ENCODE data around the gene ALDH1B1.

The ALDH1B1 gene

DNA sequence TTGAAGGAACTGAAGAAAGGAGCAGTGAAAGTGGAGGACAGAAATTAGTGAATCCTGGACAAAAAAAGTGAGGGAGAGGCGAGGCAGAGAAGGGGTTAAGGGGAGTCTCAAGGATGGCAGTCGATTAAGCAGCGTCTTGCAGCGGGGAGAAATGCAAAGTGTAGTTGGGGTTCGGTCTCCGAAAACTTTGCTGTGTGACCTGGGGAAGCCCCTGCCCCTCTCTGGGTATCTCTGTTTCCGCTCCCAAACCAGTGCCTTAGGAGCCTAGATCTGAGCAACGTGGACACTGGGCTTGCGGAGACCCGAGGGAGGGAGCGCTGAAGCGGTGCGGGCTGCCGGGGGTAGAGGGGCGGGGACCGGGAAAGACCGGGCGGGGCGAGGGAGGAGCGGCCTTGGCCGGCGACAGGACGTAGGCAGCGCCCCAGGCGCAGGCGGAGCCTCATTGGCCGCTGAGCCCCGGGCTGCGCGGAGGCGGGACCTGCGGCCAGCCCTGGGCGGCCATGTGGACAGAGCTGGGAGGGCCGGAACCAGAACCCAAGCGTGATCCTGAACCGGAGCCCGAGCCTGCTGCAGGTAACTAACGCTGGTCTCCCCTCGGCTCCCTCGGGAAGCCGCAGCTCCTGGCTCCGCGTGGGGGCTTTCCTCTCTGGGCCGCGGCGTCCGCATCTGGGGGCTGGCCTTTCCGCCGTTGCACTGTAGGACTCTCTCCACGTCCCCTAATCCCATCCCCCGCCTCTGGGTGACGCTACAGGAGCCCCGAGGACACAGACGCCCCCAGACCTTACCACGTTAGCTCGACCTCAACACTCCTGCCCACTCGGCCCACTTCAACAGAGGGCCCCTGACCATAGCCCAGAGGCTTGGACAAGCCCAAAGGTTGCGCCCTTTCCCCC lies at the start of gene ALDH1B1:
Gene ALDH1B1, plus strand, starts transcription at position 468 of the 893 bp plus-strand sequence. CDS start 3,047 bp downstream, outside the sequence.
- DNase-seq (ENCODE audit: low read depth, low spot score) = peak; percentile 30

DNA sequence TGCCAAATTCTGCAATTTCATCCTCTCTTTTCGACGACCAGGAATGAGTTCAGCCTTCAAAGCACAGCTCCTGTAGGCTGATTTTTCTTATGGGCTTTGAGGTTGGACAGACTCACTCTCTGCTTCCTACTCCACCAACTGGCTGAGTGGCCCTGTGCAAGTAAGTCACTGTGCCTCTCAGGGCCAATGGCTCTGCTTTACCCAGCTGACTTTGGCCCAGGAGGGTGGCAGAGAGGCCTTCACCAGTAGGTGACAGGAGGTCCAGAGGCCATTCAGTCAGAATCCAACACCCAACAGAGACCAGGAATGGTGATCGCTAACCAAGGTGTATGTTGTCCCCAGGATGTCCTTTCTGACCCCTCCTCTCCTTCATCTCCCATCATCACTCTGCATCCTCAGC lies 49.5 kb upstream of the ALDH1B1 start:
- no peak for DNase-seq (ENCODE audit: low read depth, low spot score)

DNA sequence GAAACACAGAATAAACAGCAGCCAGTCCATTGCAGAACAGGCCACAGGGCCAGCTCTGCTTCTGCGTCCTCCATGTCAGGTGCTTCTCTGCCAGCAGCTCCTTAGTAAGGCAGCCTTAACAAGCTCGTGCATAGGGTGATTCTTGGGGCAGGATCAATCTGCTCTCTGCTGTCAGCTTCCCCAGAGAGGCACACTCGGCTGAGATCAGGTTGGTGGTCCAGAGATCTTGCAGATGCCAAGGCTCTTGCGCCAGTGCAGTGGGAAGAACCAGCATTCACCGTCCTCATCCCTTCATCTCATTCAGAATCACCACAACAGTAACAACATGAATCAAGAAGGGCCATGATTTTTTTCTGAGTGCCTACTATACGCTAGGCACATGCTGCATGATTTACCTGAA lies 49.0 kb upstream of the ALDH1B1 start:
- no peak for DNase-seq (ENCODE audit: low read depth, low spot score)

DNA sequence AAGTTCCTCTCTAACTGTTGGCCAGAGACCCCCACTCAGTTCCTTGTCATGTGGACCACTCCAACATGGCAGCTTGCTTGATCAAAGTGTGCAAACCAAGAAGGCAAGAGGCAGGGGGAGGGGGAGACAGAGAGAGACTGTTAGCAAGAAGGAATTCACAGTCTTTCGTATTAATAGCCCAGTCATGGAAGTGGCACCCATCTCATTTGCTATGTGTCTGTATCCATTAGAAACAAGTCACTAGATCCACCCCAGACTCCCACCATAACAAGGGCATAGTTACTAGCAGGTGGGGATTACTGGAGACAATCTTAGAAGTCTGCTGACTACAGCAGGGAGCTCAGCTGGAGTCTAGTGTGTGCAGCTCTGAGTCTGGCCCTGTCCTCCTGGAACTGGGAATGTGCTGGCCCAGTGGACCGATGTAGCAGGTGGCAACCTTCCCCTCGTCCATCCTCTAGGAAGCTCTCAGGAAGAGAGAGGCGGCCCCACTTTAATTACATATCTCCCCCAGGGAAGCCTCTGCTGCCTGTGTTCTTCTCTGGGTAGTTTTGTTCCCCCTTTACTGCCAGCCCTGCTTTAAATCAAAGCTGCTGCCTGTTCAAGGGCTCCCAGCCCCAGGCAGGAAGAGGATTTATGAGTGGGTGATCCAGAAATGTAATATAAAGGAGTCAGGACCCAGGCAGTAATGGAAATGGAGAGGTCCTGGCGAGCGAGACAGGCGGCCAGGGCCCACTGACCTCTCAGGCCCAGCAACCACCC lies 47.8 kb upstream of the ALDH1B1 start:
- DNase-seq (ENCODE audit: low read depth, low spot score) = no peak

DNA sequence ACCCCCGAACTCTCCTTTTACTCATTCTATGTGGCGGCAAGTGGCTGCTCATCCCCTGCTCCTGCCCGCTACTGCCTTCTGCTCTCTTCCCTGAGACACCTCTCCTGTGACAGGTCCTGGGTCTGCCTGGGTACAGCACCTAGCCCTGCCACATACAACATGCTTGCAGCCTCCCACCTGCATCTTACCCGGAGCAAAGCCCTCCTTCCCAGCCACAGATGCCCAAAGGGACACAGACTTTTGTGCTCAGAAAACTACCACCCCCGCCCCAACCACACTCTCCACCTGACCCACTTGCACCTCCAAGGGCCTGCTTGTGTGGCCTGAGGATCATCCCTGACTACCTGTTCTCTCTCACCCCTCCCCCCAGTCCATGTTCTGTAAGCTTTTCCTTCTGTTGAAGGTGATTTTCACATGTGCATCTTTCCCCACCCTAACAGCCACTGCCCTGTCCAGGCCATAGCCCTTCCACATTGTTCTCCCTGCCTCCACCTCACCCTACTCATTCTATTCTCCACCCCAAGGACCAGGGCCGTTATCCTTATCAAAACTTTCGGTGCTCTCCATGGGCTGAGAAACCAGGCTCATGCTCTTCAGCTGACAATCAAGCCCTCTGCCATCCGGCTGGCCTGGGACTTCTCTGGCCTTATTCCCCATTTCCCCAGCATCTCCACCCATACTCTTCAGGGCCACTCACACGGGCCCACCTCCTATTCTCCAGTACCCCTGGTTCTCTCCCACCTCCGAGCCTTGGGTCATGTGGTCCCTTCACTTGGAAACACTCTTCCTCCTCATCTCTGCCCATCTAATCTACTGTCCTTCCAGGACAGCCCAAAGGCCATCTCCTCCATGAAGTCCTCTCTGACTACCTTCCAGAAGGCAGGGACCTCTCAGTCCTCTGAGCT lies 46.4 kb upstream of the ALDH1B1 start:
- no peak for DNase-seq (ENCODE audit: low read depth, low spot score)

DNA sequence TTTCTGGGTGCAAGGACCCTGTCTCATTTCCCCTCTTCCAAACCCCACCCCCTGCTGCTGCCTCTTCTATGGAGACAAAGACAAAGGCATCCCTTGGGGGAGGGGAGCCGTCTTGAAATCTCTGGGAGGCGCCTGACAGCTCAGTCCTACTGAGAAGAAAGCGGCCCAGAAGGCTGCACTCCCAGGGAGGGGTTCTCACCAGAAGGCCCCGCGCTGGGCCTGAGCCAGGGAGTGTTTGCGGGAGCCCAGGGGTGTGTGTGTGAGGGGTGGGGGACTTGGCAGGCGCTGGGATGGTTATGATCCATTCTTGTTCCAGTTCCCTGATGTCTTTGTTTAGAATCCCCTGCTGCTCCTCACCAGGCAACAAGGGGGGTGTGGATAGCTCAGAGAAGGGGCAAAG lies 45.7 kb upstream of the ALDH1B1 start:
- DNase-seq (ENCODE audit: low read depth, low spot score) = no peak

DNA sequence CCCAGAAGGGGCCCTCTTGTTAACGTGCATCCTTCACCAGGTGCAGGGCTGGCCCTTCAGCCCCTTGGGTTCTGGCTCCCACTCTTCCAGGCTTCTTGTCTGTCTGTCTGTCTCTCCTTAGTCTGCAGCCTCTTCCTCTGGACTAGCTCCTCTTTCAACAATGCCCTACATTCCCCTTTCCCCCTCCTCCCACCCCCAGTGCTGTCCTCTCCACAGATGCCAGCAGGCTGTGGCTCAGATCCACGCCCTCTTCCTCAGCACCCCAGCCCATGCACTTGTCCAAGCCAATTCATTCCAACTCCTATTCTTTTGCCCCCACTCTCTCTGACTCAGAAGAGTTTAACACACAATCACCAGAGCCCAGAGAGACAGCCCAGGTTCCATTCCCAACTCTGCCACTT lies 45.2 kb upstream of the ALDH1B1 start:
- DNase-seq (ENCODE audit: low read depth, low spot score) = no peak

DNA sequence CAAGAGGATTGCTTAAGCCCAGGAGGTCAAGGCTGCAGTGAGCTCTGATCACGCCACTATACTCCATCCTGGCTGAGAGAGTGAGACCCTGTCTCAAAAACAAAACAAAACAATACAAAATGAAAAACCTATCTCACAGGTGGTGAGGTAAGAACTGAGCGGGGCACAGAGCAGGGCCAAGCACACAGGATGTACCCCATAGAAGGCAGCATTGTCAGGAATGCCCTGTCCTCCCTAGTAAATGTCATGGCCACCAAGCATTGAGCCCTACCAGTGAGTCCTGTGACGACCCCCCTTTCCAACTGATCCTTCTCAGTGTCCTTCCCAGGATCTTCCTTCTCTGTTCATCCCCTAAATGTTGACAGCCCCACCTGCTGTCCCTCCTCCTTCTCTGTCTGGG lies 44.6 kb upstream of the ALDH1B1 start:
- no peak for DNase-seq (ENCODE audit: low read depth, low spot score)

DNA sequence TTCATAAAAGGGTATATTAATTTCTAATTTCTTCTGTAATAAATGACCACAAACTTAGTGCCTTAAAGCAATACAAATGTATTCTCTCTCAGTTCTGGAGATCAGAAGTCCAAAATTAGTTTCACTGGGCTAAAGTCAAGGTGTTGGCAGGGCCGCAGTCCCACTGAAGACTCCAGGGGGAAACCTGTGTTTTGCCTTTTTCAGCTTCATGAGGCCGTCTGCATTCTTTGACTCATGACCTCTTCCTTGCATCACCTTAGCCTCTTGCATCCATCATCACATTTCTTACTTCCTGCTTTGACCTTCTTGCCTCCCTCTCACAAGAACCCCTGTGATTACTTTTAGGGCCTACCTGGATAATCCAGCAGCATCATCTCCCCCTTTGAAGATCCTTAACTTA lies 42.0 kb upstream of the ALDH1B1 start:
- no peak for DNase-seq (ENCODE audit: low read depth, low spot score)

DNA sequence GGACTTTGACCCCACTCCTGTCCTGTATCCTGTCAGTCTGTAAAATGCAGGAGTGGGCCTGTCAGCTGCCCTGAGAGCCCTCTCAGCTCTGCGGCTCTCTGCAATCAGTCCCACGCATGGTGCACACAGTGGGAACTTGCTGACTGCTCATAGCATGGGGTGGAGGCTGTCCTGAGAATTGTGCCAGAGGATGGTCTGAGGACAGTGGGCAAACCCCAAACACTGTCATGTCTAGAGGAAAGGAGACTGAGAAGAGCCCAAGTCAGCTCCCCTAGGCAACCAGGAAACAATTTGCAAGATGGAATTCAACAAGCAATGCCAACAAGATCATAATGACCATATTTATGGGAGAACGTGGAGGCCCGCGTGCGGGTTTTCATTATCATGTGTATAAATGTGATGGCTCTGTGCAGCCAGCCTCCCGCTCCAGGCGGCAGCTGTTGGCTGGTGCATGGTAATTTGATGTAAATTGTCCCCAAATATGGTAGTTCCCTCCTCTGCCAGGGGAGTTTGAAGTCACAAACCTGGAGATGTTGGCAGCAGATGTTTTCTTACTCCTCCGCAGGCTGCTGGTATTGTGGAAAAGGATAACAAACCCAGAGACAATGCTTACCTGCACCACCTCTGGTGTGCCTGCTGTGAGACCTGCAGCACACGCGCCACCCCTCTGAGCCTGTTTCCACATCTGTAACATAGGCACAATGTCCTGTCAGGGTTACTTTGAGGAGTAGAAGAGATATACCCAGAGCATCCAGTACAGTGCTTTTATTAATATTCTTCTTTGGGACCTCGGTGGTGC lies 39.8 kb upstream of the ALDH1B1 start:
- no peak for DNase-seq (ENCODE audit: low read depth, low spot score)

DNA sequence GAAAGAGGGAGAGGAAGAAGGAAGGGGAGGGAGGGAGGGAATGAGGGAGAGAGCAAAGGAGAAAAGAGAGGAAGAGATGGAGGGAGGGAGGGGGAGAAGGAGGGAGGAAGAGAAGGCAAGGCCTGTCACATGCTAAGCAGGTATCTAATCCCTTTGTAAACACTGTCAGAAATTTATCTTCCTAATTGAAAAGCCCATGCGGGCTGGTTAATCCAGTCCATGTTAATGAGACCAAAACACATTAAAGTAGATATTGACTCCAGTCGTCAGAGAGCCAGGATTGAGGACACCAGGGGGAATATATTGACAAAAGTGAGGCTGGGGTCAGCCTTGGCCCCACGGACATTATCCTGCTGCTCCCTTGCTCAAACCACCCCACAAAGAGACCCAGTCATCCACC lies 37.4 kb upstream of the ALDH1B1 start:
- DNase-seq (ENCODE audit: low read depth, low spot score) = no peak

DNA sequence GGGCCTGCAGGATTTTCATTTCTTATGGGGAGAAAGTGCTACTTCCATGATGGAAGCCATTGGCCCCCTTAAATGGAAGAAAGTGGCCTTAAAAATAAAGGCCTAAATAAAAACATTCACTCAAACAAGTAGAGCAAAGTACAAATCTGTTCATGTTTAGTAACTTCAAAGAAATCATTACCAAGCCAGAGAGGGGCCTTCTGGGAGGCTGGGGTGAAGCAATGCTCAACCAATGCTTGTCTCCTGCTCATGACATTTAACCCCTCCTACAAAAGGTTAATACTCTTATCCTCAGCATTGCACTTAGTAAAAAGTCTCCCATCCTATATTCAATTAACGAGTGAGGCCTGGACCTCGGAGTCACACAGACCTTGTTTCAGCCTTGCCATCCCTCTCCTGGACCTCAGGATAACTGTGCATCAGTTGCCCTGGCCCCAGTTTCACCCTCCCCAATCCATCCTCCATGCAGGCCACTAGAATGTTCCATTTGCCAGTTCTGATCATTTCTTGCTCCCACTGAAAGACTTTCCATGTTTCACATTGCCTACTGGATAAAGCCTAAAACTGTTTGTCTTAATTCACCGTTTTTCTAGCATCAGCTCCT lies 36.9 kb upstream of the ALDH1B1 start:
- DNase-seq (ENCODE audit: low read depth, low spot score) = no peak

DNA sequence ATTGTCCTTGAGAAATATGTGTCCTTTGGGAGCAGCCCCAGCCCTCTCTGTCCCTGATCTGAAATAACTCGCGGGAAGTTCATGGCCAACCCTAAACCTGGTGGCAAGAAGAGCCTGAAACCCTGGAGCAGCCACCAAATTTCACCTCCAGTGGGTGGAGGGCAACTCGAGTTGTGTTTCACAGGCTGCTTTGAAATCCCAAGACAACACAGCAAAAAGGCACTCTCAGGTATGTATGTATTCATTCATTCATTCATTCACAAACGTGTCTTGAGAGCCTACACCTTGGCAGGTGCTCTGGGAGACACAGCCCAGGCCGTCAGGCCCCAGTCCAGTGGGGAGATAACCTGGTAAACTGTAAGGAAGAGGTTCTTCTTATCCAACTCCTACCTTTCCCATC lies 35.7 kb upstream of the ALDH1B1 start:
- DNase-seq (ENCODE audit: low read depth, low spot score) = no peak

DNA sequence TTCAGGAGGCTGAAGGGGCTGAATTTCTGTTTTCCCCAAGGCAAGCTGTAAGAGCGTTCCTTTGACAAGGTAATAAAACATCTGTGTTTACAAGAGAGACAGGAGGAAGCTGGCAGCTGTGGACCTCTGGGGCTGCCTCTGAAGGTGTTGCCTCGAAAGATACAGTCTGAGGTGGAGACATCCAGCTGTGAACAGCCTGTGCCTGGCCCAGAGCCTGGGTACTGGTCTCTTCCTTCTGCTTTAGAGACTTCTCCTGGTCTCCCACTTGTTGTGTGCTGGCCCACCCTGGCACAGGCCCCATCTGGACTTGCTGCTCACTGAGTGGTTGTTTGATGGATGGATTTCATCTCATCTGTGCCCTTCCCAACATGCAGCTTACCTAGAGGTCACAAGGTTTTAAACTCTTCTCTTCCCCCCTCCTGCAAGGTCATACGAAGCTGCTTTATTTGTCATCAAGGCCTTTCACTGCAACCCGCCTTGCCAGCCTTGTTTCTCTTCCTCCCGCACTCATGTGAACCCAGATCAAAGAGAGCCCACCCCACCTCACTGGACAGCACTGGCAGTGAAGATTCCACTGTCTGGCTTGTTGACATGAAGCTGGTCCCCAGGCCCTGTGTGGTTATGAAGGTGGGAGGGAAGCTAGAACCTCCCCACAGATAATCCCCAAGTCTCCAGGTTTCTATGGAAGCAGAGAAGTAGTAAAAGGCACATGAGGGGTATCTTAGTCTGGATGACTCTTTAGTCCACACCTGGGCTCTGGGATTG lies 35.0 kb upstream of the ALDH1B1 start:
- DNase-seq (ENCODE audit: low read depth, low spot score) = no peak

DNA sequence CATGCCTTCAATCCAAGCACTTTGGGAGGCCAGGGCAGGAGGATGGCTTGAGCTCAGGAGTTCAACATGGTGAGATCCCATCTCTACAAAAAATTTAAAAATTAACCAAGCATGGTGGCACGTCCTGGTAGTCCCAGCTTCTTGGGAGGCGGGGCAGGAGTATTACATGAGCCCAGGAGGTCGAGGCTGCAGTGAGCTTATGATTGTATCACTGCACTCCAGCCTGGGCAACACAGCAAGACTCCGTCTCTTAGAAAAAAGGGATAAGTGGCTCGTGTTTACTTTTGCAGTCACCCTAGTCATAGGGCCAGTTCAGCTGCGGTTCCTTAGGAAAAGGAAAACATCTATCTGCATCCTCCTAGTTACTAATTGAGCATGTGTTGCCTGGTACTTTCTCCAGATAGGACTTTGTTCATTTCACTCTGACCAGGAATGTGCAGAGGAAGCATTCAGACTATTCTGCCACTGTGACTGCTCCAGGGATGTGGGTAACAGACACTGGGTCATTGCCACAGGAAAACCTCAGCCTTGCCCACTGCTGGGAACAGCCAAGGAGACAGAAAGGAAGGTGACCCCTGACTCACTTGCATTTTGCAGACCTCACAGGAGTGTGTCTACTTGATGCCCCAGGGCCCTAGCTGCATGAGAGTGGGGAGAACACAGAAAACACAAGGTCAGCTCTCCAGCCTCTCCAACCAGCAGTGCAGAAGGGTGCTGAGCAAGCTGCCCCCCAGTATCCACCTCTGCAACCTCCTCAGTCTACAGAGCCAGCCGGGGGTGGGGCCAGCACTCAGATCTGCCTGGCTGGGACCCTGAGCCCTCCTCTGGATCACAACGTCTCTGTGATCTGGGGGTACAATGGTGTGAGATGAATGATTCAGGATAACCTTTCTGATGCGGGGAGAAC lies 33.9 kb upstream of the ALDH1B1 start:
- DNase-seq (ENCODE audit: low read depth, low spot score) = no peak

DNA sequence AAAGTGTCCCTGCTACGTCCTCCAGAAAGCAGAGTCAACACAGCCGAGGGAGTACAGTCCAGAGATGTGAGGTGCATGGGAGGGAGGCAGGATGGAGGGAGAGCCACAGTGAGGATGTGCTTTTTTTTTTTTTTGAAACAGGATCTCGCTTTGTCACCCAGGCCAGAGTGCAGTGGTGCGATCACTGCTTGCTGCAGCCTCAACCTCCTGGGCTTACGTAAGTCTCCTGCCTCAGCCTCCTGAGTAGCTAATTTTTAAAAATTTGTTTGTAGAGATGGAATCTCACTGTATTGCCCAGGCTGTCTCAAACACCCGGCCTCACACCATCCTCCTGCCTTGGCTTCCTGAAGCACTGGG lies 33.2 kb upstream of the ALDH1B1 start:
- no peak for DNase-seq (ENCODE audit: low read depth, low spot score)

DNA sequence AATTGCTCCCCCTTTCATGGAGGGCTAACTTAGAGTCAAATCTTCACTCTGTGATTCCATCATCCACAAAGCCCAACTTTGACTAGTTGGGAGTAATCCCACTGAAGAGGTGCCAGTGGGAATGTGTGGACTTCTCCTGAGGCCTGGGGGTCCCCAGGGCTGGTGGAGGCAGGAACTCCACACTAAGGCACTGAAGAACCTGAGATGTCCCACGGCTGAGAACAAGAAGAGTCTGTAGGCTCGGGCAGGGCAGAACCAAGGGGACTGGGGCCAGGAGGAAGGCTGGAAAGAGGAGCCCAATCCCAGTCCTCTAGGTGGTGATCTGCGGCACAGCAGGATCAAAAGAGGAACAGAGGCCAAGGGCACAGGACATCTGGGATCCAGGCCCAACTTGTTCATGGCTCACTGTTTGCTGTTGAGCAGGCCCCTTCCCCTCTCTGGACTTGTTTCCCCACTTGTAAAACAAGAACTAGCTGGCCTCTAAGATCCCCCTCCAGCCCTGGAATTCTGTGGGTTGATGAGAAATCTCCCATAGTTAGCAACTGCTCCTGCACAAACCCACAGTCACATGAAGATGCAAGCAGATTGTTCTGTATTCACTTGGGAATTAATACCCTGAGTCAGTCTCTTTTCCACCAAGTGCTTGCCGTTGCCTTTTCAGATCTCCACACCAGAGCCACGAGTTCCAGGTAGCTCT lies 32.7 kb upstream of the ALDH1B1 start:
- DNase-seq (ENCODE audit: low read depth, low spot score) = no peak

DNA sequence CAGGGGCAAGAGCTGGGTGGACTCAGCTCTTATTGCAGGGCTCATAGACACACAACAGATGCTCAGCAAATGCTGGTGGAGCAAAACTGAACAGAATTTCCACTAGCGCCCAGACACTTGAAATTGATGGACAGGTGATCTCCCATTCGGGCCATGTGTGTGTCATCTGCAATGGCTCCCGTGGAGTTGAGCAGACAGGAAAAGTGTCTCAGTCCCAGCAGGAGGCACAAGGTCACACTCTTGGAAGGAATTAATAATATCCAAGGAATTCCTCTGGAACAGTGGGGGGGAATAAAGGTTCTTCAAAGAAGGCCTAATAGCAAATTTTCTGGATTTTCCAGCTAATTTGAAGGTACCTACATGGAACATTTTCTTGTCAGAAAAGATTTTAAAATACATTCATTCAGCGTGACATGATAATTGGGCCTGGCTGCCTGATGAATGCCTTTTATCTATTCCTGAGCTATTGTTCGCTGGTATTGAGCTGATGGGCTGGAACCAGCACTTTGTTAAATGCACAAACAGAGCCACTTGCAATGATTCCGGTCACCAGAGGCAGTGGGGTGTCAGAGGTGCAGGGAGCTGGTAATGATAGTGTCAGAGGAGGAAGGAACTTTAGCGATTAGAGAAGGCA lies 31.5 kb upstream of the ALDH1B1 start:
- no peak for DNase-seq (ENCODE audit: low read depth, low spot score)

Data from activated naive CD8-positive, alpha-beta T cell treated with anti-CD3 and anti-CD28 coated beads, Interleukin-2, amount 50 U/mL, for 16 hours (primary cell).